HepG2 (cell line): ENCODE results near the gene SESN1. TPM values are rescaled to one million over a fixed set of nuclear protein-coding genes. Genes with fewer than 3 reads are reported as not detected.

Source experiments
- ATAC-seq: fragments of 200-7000 bp; cut with Tn5 transposase; 3 replicates; pipeline ENCODE4 v1.9.1; 2020; ENCODE audit warnings: mild to moderate bottlenecking, moderate library complexity
- BruUV-seq: library from RNA; stranded (reverse); fragments of 400-500 nt; replicated peaks from 2 replicates; lab custom pipeline; 2021; lab: Mats Ljungman, UMichigan
- CTCF ChIA-PET: fragments of 300-600 bp; formaldehyde crosslinking; extraction: SDS; loops from one replicate; lab custom pipeline; 2021; ENCODE audit warnings: low total read pairs, inconsistent platforms, low intra/inter-chr PET ratio; lab: Yijun Ruan, JAX
- POLR2A ChIA-PET: fragments of 350-600 bp; sonication (Branson Sonifier 250); formaldehyde crosslinking; loops from one replicate; lab custom pipeline; 2020; ENCODE audit warnings: antibody characterized with exemption, inconsistent platforms; lab: Yijun Ruan, JAX
- DNase-seq: peaks from one replicate; pipeline ENCODE4 v3.0.0-alpha.2; 2015; ENCODE audit warnings: low spot score
- FAIRE-seq: peaks from 3 replicates; lab custom pipeline; 2011; peaks lifted over from hg19 to GRCh38; lab: Jason Lieb, UNC
- H2AFZ ChIP-seq: one replicate; pipeline ENCODE4 v1.6.1; 2011; ENCODE audit warnings: low read length, inconsistent platforms
- H3K27ac ChIP-seq: fragments of 300-600 bp; 3 replicates; pipeline ENCODE4 v1.8.0; 2011; ENCODE audit warnings: mixed run types, mild to moderate bottlenecking, mixed read lengths, low read length, inconsistent platforms; ENCODE audit not compliant: insufficient read depth; ENCODE audit errors: extremely low read length
- H3K27me3 ChIP-seq, 2 experiments: fragments of 200-600 bp in 1 of 2; 2 replicates in 1 of 2; 3 replicates in 1 of 2; pipeline versions ENCODE4 v1.6.0 to v1.8.0; 2011; ENCODE audit warnings: low read length in 2 of 2, mild to moderate bottlenecking in 2 of 2, moderate library complexity in 2 of 2, inconsistent platforms in 1 of 2; ENCODE audit not compliant: insufficient read depth in 2 of 2, control insufficient read depth in 1 of 2
- H3K36me3 ChIP-seq, 2 experiments: fragments of 200-600 bp in 1 of 2; replicated peaks in 1 of 2; 2 replicates in 1 of 2; 3 replicates in 1 of 2; pipeline versions ENCODE4 v1.5.1 to v1.8.0; 2011; ENCODE audit warnings: low read length in 2 of 2, inconsistent platforms in 1 of 2; ENCODE audit not compliant: insufficient read depth in 2 of 2, control insufficient read depth in 1 of 2
- H3K4me1 ChIP-seq: 2 replicates; pipeline ENCODE4 v1.5.1; 2012; ENCODE audit warnings: low read length, inconsistent platforms; ENCODE audit not compliant: insufficient read depth
- H3K4me2 ChIP-seq: 2 replicates; pipeline ENCODE4 v1.6.0; 2011; ENCODE audit warnings: low read depth, low read length, inconsistent platforms
- H3K4me3 ChIP-seq, 3 experiments: fragments of 200-600 bp in 1 of 3; sonication (generic), shearing (Covaris generic) in 1 of 3; replicated peaks in 1 of 3; 2 replicates each; pipeline ENCODE4 v1.5.1; 2011 to 2016; ENCODE audit warnings: low read length in 3 of 3, inconsistent platforms in 2 of 3, low read depth in 2 of 3, mild to moderate bottlenecking in 2 of 3, control low read depth in 1 of 3, mixed read lengths in 1 of 3; ENCODE audit not compliant: insufficient read depth in 1 of 3
- H3K79me2 ChIP-seq: one replicate; pipeline ENCODE4 v1.6.1; 2011; ENCODE audit warnings: low read length, inconsistent platforms; ENCODE audit not compliant: insufficient read depth
- H3K9ac ChIP-seq: 2 replicates; pipeline ENCODE4 v1.6.0; 2011; ENCODE audit warnings: mild to moderate bottlenecking, low read depth, low read length, inconsistent platforms; ENCODE audit not compliant: insufficient read depth
- H3K9me3 ChIP-seq: 2 replicates; pipeline ENCODE4 v1.5.1; 2012; ENCODE audit warnings: mild to moderate bottlenecking, low read length
- H4K20me1 ChIP-seq: 2 replicates; pipeline ENCODE4 v1.6.0; 2011; ENCODE audit warnings: inconsistent platforms, mild to moderate bottlenecking, low read length, moderate library complexity; ENCODE audit not compliant: insufficient read depth
- ATF6 ChIP-seq: sonication (generic); formaldehyde crosslinking; conservative IDR thresholded peaks from 2 replicates; pipeline ENCODE4 v1.4.0; 2020; ENCODE audit warnings: missing genetic modification reagents
- BHLHE40 ChIP-seq: IDR thresholded peaks from 2 replicates; pipeline ENCODE4 v1.6.1; 2011; ENCODE audit warnings: low read length, improper control_type of control experiment
- CENPX ChIP-seq: sonication (generic); formaldehyde crosslinking; IDR thresholded peaks from 2 replicates; pipeline ENCODE4 v1.9.0; 2021; ENCODE audit warnings: mild to moderate bottlenecking, missing genetic modification reagents, moderate library complexity
- KLF12 ChIP-seq: sonication (generic); formaldehyde crosslinking; IDR thresholded peaks from 2 replicates; pipeline ENCODE4 v1.4.0; 2020; ENCODE audit warnings: missing genetic modification reagents, borderline replicate concordance
- KLF16 ChIP-seq, 2 experiments: sonication (generic) in 1 of 2; formaldehyde crosslinking in 1 of 2; IDR thresholded peaks; 2 replicates each; pipeline versions ENCODE4 v1.6.1 to v1.8.0; 2016 to 2023; ENCODE audit warnings: missing genetic modification reagents in 2 of 2, missing compliant biosample characterization in 1 of 2
- MAFF ChIP-seq: IDR thresholded peaks from 2 replicates; pipeline ENCODE4 v1.6.1; 2011; ENCODE audit warnings: low read depth, low read length, improper control_type of control experiment
- RFXAP ChIP-seq: sonication (generic); formaldehyde crosslinking; IDR thresholded peaks from 2 replicates; pipeline ENCODE4 v1.4.0; 2020; ENCODE audit warnings: missing genetic modification reagents, borderline replicate concordance
- RNF2 ChIP-seq: fragments of 450-650 bp; conservative IDR thresholded peaks from 2 replicates; pipeline ENCODE4 v1.6.1; 2016; ENCODE audit warnings: low read depth
- SATB2 ChIP-seq: sonication (generic); formaldehyde crosslinking; IDR thresholded peaks from 2 replicates; pipeline ENCODE4 v1.5.0; 2020; ENCODE audit warnings: missing genetic modification reagents
- SKI ChIP-seq: fragments of 450-650 bp; IDR thresholded peaks from one replicate; pipeline ENCODE4 v1.6.1; 2018; ENCODE audit warnings: mild to moderate bottlenecking; ENCODE audit not compliant: partially characterized antibody
- SP140L ChIP-seq: sonication (generic); formaldehyde crosslinking; IDR thresholded peaks from 2 replicates; pipeline ENCODE4 v1.4.0; 2020; ENCODE audit warnings: missing genetic modification reagents, borderline replicate concordance
- TFDP1 ChIP-seq: IDR thresholded peaks from 2 replicates; pipeline ENCODE4 v1.6.1; 2016; ENCODE audit warnings: missing compliant biosample characterization, missing genetic modification reagents, borderline replicate concordance
- ZFP36 ChIP-seq: fragments of 150-350 bp; IDR thresholded peaks from 2 replicates; pipeline ENCODE4 v1.6.1; 2018; ENCODE audit warnings: borderline replicate concordance, low read length, low read depth; ENCODE audit not compliant: partially characterized antibody
- ZMAT5 ChIP-seq: sonication (generic); formaldehyde crosslinking; IDR thresholded peaks from 2 replicates; pipeline ENCODE4 v1.5.0; 2020; ENCODE audit warnings: mild to moderate bottlenecking, low read depth, missing genetic modification reagents, borderline replicate concordance
- ZNF180 ChIP-seq: sonication (generic); formaldehyde crosslinking; IDR thresholded peaks from 2 replicates; pipeline ENCODE4 v1.4.0; 2020; ENCODE audit warnings: low read depth, missing genetic modification reagents, borderline replicate concordance
- ZNF296 ChIP-seq: sonication (generic); formaldehyde crosslinking; conservative IDR thresholded peaks from 2 replicates; pipeline ENCODE4 v1.5.0; 2020; ENCODE audit warnings: mild to moderate bottlenecking, missing genetic modification reagents
- ZNF414 ChIP-seq: sonication (generic); formaldehyde crosslinking; IDR thresholded peaks from 2 replicates; pipeline ENCODE4 v1.5.0; 2020; ENCODE audit warnings: missing genetic modification reagents
- ZNF616 ChIP-seq: sonication (generic); formaldehyde crosslinking; IDR thresholded peaks from 2 replicates; pipeline ENCODE4 v1.5.0; 2020; ENCODE audit warnings: low read depth, mild to moderate bottlenecking, missing genetic modification reagents
- ZNF800 ChIP-seq: sonication (generic); formaldehyde crosslinking; IDR thresholded peaks from 2 replicates; pipeline ENCODE4 v1.4.0; 2020; ENCODE audit warnings: missing genetic modification reagents
- WGBS: methylation state at CpG from one replicate; pipeline ENCODE4 v1.1.6; 2017; ENCODE audit warnings: low lambda C conversion rate; 5-methylcytosine and 5-hydroxymethylcytosine counted together
- in situ Hi-C: cut with HindIII; loops from 2 replicates; pipeline ENCODE4 v1.10.0; 2017; ENCODE audit warnings: low pct_unique_long_range_greater_than_20kb; ENCODE audit not compliant: extremely low pct_ligation_motif_present
- intact Hi-C: fragments of 100-400 bp; cut with micrococcal nuclease; formaldehyde crosslinking; loops from one replicate; pipeline ENCODE4 v1.10.0; 2022; ENCODE audit not compliant: unreplicated experiment
- polyA plus RNA-seq, 8 experiments: library from polyadenylated mRNA; depleted of rRNA in 3 of 8; stranded (reverse) in 7 of 8; unstranded in 1 of 8; fragments of >200 nt; fragmentation: Illumina TruSeq in 4 of 8; extraction: Trizol in 4 of 8; gene quantifications; 2 replicates each; pipeline versions ENCODE4 v1.2.1 to v1.2.3, GENCODE V29; 2011 to 2016; ENCODE audit warnings: low read depth in 4 of 8, missing spikeins in 1 of 8, mixed read lengths in 1 of 8; ENCODE audit not compliant: insufficient read depth in 1 of 8
- total RNA-seq, 5 experiments: library from RNA; depleted of rRNA; stranded (reverse); fragments of >200 nt; fragmentation: Illumina TruSeq; extraction: Trizol; gene quantifications; 2 replicates each; pipeline ENCODE4 v1.2.3, GENCODE V29; 2016; ENCODE audit warnings: low read depth in 1 of 5

Gene SESN1
- total and polyA plus RNA-seq, 2 of the 13 experiments (the other 11 are each of a cell fraction or from before 2014, with no cell fraction given): 24.9 to 44.7 TPM

- BruUV-seq: no TSS peak
- peaks cover 11% of the 10 kb centered on the region for H3K4me1 ChIP-seq
- H3K27me3 ChIP-seq: peaks cover 1 to 19% of the 10 kb centered on the region in 2 experiments; a peak in 2 of 5 replicates
- 52% methylated on average over 10 of the region's 10 CpGs for WGBS
- no peak overlapping the region for H3K4me2 ChIP-seq
- ATAC-seq (no peak), FAIRE-seq (no peak), DNase-seq (no peak)
- no peaks in the 10 kb centered on the region for H3K79me2 ChIP-seq
- CTCF ChIA-PET: no interaction called here
- H3K27ac ChIP-seq: no peak overlapping the region
- no peaks in the 10 kb centered on the region for H4K20me1 ChIP-seq
- no peaks in the 10 kb centered on the region for H3K9me3 ChIP-seq
- POLR2A ChIA-PET: no interaction called here
- H3K4me3 ChIP-seq: no peak overlapping the region
- no peak overlapping the region for H3K9ac ChIP-seq
- H3K36me3 ChIP-seq: no peaks in the 10 kb centered on the region
- H2AFZ ChIP-seq: no peak overlapping the region
- intact Hi-C loops: no loop called here
- in situ Hi-C loops: no loop called here
- TF ChIP-seq KLF16 (CRISPR knock-in tag; IDR thresholded peaks at IDR 0.05) (no peak), BHLHE40 (no peak), SKI (no peak), CENPX (CRISPR knock-in tag) (no peak), KLF12 (no peak), ZMAT5 (CRISPR knock-in tag) (no peak), TFDP1 (CRISPR knock-in tag) (no peak), ZNF180 (CRISPR knock-in tag) (no peak), ZNF616 (no peak), SP140L (CRISPR knock-in tag) (no peak), RNF2 (no peak), MAFF (no peak), ATF6 (CRISPR knock-in tag) (no peak), ZNF296 (CRISPR knock-in tag) (no peak), ZNF800 (CRISPR knock-in tag) (no peak), SATB2 (no peak), ZFP36 (no peak), ZNF414 (CRISPR knock-in tag) (no peak), RFXAP (CRISPR knock-in tag) (no peak)
Observed at GRCh38 chr6:108959972-108960582, 134.6 kb downstream of the SESN1 start.
